PFSK-1 (cell line): ENCODE measurements around the gene B4GALT2.

ENCODE experiments used
- SIN3A ChIP-seq: IDR thresholded peaks from 2 replicates; pipeline ENCODE4 v1.6.1; 2012; ENCODE audit warnings: mild to moderate bottlenecking, low read length, moderate library complexity, borderline replicate concordance; ENCODE audit not compliant: insufficient read depth
- TAF1 ChIP-seq: IDR thresholded peaks from 2 replicates; pipeline ENCODE4 v1.6.1; 2012; ENCODE audit warnings: low read length, control low read depth, borderline replicate concordance; ENCODE audit not compliant: insufficient read depth
- TF ChIP-seq, protein P1 (sequence below), 2 experiments: IDR thresholded peaks; 2 replicates each; pipeline versions ENCODE4 v1.6.1 to v1.8.0; 2011 to 2012; ENCODE audit warnings: low read depth in 2 of 2, low read length in 2 of 2, control low read depth in 1 of 2, inconsistent platforms in 1 of 2, mild to moderate bottlenecking in 1 of 2, moderate library complexity in 1 of 2; ENCODE audit not compliant: insufficient read depth in 1 of 2

DNA sequence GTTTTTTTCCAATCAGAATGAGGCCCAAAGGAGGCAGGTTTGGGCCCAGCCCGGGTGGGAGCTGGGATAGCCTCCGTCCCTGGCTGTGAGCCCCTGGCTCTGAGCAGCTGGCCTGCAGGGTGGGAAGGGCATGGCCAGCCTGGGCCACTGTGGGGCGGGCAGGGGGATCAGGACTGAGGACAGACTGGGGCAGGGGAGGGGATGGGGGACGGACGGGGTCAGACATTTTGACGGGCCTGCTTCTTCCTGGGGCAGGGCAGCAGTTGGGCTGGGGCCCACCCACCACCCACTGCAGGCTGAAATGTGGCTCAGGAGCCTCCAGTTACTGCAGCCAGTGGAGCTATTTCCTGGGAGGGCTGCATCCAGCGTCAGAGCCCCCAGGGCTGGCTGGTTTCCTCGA is 54.7 kb downstream of the B4GALT2 start:
- no peak for TF ChIP-seq TAF1
- TF ChIP-seq, protein P1, sequence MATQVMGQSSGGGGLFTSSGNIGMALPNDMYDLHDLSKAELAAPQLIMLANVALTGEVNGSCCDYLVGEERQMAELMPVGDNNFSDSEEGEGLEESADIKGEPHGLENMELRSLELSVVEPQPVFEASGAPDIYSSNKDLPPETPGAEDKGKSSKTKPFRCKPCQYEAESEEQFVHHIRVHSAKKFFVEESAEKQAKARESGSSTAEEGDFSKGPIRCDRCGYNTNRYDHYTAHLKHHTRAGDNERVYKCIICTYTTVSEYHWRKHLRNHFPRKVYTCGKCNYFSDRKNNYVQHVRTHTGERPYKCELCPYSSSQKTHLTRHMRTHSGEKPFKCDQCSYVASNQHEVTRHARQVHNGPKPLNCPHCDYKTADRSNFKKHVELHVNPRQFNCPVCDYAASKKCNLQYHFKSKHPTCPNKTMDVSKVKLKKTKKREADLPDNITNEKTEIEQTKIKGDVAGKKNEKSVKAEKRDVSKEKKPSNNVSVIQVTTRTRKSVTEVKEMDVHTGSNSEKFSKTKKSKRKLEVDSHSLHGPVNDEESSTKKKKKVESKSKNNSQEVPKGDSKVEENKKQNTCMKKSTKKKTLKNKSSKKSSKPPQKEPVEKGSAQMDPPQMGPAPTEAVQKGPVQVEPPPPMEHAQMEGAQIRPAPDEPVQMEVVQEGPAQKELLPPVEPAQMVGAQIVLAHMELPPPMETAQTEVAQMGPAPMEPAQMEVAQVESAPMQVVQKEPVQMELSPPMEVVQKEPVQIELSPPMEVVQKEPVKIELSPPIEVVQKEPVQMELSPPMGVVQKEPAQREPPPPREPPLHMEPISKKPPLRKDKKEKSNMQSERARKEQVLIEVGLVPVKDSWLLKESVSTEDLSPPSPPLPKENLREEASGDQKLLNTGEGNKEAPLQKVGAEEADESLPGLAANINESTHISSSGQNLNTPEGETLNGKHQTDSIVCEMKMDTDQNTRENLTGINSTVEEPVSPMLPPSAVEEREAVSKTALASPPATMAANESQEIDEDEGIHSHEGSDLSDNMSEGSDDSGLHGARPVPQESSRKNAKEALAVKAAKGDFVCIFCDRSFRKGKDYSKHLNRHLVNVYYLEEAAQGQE (IDR thresholded peaks at IDR 0.05; ENCODE audit: insufficient read depth in 1 of 2, low read depth in 2 of 2, low read length in 2 of 2), result no peak
- no peak for TF ChIP-seq SIN3A
